SK-MEL-5 (cell line): ENCODE results near the gene LPGAT1. TPM values are rescaled to one million over a fixed set of nuclear protein-coding genes. Genes with fewer than 3 reads are reported as not detected.
"Not testable (repeated sequence)": the region's sequence is repeated elsewhere in the genome, so short reads cannot be mapped to it uniquely, and the experiment has no call there.

Experiments used
- DNase-seq: peaks from one replicate; pipeline ENCODE4 v3.0.0-alpha.2; 2016; ENCODE audit warnings: low read depth, low spot score
- in situ Hi-C: cut with HindIII; loops from 2 replicates; pipeline ENCODE4 v1.10.0; 2016; ENCODE audit warnings: low sequenced_read_pairs, high pct_unique_total_duplicates, low pct_unique_long_range_greater_than_20kb
- small RNA-seq, 2 experiments: library from RNA; depleted of rRNA; stranded (forward); fragments of <200 nt; gene quantifications; one replicate each; pipeline ENCODE3, GENCODE V24; 2014
- total RNA-seq: library from RNA; depleted of rRNA; stranded (reverse); fragments of >200 nt; shearing (Covaris generic); gene quantifications from 2 replicates; pipeline ENCODE4 v1.2.3, GENCODE V29; 2014; rRNA removed

The LPGAT1 gene
- total RNA-seq, 1 experiment from 2014 or later = 73.3 TPM

GRCh38 chr1:211698161-211699026 lies 132.2 kb downstream of the LPGAT1 start:
- in situ Hi-C loops = no loop called here
- peak; percentile 84 for DNase-seq

DNA sequence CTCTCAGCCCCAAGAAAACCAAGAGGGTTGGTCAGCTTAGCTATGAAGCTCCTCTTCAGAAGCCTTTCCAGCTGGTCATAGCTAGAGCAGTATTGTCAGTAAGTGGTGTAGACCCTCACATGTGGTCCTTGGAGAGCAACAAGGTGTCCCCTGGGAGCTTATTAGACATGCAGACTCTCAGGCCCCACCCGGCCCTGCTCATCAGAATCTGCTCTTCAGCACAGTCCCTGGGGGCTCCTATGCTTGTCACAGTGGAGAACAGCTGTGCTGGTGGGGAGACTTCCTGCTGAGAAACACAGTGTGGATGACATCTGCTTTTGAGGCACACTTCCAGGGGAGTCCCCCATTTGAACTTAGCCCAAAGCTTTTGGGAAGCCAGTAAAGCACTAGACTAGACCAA lies 133.2 kb downstream of the LPGAT1 start:
- no peak for DNase-seq

GRCh38 chr1:211695135-211695816 lies 135.3 kb downstream of the LPGAT1 start:
- no peak for DNase-seq
- in situ Hi-C loops = no loop called here

More for the DNA sequence above, 133.2 kb downstream of the LPGAT1 start:
- in situ Hi-C loops = no loop called here

DNA sequence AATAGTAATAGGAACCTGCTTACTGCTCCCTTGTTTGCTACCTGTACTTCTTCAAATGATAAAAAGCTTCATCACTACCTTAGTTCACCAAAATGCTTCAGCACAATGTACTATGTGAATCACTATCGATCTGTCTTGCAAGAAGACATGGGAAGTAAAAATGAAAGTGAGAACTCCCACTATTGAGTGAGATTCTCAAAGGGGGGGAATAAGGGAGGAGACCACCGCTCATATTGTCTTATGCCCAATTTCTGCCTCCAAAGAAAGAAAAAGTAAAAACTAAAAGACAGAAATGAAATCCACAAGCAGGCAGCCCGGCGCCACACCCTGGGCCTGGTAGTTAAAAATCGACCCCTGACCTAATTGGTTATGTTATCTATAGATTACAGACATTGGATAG lies 136.7 kb downstream of the LPGAT1 start:
- in situ Hi-C loops, DNase-seq: not testable (repeated sequence)

Small RNAs within 50 kb of the gene (small RNA-seq; reads per million reads assigned to genes)
- gene RF00019 = 0 reads per million in 2 experiments
- gene RN7SL344P = 0 reads per million in 2 experiments

Other genes with a start within 250 kb of the LPGAT1 start
- 25.4 and 25.5 TPM in 2 replicates for gene NEK2, start 155.1 kb downstream of the LPGAT1 start, total RNA-seq
- 20.7 and 25.4 TPM in 2 replicates for gene INTS7, start 204.8 kb upstream of the LPGAT1 start, total RNA-seq
- 25.6 and 36.5 TPM in 2 replicates for gene DTL, start 205.0 kb upstream of the LPGAT1 start, total RNA-seq